ENCODE measurements around the gene EFTUD2.
"Not testable (repeated sequence)": the region's sequence is repeated elsewhere in the genome, so short reads cannot be mapped to it uniquely, and the experiment has no call there.

The EFTUD2 gene

GRCh38 chr17:44899074-44899782, at the start of gene EFTUD2:
TSS of gene EFTUD2 (minus strand) at chr17:44899445. CDS start at chr17:44894521, 4,924 bp downstream.
- DNase-seq (ENCODE audit: low read depth) = peak; percentile 90

DNA sequence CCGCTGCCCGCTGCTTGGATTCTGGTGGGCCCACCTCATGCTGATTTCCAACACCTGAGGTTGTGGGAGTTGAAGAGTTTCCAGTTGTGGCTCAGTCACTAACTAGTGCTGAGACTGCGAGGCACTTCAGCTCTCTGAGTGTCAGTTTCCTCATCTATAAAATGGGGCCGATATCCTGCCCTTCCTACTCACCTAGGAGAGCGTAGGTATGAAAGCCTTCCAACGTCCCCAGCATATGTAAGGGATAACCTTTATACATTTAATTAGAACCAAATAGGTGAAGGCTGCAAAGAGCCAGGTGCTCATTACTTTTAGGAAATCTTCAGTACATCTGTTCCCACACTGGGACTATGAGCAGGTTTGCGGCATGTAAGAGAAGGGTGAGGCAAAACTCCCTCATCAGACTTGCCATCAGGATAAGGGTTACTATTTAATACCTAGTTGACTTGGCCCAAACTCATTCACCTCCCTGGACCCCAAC, 49.1 kb upstream of the EFTUD2 start:
- no peak for DNase-seq (ENCODE audit: low read depth)

DNA sequence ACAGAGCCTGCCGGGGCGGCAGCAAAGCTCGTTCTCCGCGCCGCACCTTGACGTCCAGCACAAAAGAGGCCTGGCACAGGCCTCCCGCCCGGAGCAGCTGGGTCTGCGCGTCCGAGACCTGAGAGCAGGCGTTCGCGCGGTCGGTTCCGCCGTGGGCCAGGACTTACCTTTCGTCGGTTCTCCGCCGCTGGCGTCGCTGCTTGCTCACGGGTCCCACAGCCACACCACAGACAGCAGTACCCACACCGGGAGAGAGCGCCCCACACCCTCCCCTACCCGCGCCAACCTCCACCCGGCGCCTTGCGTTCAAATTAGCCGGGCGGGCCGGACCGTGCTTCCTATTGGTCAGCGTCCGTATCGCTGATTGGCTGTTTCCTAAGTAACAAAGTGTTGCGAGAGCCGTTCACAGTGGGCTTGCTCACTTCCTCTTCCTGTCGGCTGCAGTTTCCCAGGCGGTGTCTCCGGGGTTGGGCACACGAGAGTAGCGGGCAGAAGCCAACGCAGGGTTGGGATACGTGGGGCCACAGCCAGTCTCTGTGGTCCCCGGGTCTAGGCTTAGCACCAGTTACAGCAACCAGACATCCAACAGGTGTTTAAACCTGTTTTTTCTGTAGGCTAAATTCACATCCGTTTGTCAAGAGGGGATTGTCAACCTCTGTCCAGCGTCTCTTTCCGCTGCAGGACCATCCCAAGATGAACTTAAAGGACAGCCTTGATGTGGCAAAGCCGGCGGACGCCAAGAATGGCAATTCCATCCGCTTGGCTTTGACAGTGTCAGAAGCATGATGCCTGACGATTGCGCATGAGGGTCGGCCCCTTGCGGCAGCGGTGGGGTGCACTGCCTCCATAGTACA, 48.4 kb upstream of the EFTUD2 start, which contains the start of gene KIF18B:
Gene KIF18B, minus strand, starts transcription at position 313 of the 854 bp plus-strand sequence. CDS start 11,429 bp downstream, outside the sequence.
- DNase-seq (ENCODE audit: low read depth) = peak; percentile 89

DNA sequence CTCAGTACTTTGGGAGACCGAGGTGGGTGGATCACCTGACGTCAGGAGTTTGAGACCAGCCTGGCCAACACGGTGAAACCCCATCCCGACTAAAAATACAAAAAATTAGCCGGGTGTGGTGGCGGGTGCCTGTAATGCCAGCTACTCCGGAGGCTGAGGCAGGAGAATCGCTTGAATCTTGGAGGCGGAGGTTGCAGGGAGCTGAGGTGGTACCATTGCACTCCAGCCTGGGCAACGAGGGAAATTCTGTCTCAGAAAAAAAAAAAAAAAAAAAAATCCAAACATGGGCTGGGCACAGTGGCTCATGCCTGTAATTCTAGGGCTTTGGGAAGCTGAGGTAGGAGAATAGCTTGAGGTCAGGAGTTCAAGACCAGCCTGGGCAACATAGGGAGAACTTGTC, 46.4 kb upstream of the EFTUD2 start:
- not testable (repeated sequence) for DNase-seq (ENCODE audit: low read depth)

DNA sequence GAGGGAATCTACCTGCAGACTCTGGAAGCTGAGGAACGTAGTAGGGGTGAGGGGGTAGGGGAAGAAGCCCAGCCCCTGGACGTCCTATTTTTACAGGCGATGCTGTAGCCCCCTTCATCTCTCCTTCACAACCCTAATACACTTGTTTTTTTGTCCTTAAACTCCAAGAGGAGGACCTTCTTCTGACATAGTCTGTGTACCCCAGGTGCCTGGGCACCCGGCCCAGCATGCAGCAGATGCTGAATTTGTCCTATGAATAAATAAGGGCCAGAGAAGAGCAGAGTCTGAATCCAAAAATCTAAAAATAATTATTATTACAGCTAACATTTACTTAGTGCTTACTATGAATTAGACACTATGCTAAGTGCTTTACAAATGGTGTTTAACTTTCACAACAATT, 43.2 kb upstream of the EFTUD2 start:
- no peak for DNase-seq (ENCODE audit: low read depth)

DNA sequence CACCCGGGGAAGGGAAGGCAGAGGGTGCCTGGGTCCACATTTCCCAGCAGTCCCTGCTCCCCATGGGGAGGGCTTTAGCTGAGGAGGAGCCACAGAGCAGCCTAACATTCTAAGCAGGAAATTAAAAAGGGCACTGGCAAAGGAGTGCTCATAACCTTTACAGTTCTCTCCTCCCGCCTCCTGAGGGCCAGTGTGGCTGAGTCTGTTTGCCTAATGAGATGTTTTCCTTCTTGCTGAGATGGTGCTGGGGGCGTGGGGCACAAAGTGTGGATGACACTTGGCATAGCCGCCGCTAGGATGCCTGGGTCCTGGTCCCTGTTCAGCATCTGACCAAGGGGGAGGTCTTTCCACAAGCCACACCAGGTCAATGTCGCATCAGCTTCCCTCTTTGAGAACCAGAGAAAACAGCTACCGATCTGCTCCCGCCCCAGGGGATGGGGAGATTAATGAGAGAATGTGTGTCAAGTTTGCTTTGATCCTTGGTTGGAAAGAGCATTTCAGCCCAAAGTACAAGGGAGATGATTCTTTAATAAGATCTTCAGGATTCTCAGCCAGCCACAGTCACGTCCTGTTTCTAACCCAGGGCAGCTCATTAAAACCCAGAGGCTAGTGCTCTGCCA, 42.6 kb upstream of the EFTUD2 start:
- no peak for DNase-seq (ENCODE audit: low read depth)

DNA sequence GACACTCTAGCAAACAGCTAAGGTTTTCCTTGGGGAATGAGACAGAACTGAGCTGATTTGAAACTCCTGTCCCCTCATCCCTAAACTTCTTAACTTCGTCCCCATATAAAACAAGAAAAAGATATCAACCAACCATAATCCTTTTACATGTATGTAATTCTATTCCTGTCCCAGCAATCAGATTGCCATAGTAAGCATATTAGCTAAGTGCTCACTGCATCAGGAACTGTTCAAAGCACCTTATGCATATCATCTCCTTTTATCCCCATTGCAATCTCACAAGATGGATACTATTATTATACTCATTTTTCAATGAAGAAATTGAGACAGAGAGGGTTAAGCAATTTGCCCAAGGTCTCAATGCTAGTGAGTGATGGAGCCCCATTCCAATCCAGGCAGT, 41.5 kb upstream of the EFTUD2 start:
- no peak for DNase-seq (ENCODE audit: low read depth)

GRCh38 chr17:44940317-44940716, 41.1 kb upstream of the EFTUD2 start:
- DNase-seq (ENCODE audit: low read depth) = no peak

DNA sequence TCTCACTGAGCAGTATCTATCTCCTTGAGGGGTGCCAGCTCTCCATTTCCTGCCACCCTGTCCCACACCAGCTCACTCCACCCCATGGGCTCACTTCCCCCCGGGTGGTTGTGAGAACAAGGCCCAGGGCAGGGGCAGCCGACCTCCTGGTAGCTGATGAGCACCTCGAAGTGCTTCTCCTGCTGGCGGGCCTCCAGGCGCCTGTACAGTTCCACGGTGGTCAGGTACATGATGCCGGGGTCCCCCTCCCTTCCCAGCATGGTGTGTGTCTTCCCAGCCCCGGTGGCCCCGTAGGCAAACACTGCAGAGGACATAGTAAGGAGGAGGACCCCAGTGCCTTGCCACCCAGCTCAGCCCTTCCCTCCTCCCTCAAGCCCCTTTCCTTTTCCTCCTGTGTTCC, 35.9 kb upstream of the EFTUD2 start:
- no peak for DNase-seq (ENCODE audit: low read depth)

DNA sequence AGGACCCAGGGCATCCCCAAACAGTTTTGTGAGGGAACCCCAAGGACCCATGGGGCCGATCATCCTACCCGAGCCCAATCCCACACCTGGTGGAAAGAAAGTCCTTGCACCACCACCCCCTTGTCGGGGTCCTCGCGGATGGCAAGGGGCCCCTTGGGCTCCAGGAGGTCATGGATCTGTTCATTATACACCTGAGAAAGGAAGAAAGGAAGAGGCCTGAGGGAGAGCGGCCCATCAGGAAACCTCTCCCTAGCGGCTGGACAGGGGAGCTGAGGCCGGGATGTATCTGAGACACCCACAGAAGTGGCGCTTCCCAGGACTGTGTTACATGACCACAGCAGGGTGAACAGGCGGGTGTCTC, 35.5 kb upstream of the EFTUD2 start:
- DNase-seq (ENCODE audit: low read depth) = no peak

GRCh38 chr17:44933824-44934744, 34.8 kb upstream of the EFTUD2 start:
- DNase-seq (ENCODE audit: low read depth) = no peak

- DNase-seq (ENCODE audit: low read depth) = no peak
These were observed 33.5 kb upstream of the EFTUD2 start for GRCh38 chr17:44932787-44933097.

DNA sequence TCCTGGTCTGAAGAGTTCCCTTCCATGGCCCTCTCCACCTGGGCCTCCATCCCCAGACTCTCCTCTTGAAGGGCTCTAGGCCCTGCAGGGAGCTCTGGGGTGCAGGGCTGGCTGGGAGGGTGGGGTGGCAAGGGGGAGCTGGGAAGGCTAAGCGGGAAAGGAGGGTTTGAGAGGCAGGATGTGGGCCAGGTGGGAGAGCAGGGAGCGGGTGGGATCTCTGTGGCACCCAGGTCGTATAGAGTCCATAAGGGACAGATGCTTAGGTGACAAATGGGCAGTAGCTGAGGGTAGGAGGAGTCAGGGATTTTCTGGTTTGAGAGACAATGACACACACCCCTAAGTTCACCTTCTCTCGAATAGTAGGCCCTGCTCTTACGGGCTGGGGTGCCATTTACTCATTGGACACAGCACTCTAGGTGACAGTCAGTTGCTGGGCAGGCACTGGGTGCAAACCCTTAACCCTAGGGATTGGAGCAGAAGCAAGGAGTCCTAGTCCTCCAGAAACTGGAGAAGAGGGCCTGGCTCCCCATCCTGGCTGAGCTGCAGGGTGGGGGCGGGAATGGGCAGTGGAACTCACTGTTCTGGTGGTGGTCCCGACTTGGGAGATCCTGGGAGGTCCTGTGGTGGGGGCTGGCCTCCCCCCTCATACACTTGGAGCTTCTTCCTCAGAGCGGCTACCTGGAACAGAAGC, 33.0 kb upstream of the EFTUD2 start:
- no peak for DNase-seq (ENCODE audit: low read depth)

- no peak for DNase-seq (ENCODE audit: low read depth)
These were observed 32.1 kb upstream of the EFTUD2 start for GRCh38 chr17:44931376-44931775.

GRCh38 chr17:44930667-44931066, 31.4 kb upstream of the EFTUD2 start:
- no peak for DNase-seq (ENCODE audit: low read depth)

GRCh38 chr17:44928950-44929720, 29.9 kb upstream of the EFTUD2 start:
- DNase-seq (ENCODE audit: low read depth) = no peak

- no peak for DNase-seq (ENCODE audit: low read depth)
These were observed 28.9 kb upstream of the EFTUD2 start for GRCh38 chr17:44928136-44928535.

GRCh38 chr17:44927696-44928095, 28.5 kb upstream of the EFTUD2 start:
- no peak for DNase-seq (ENCODE audit: low read depth)

DNA sequence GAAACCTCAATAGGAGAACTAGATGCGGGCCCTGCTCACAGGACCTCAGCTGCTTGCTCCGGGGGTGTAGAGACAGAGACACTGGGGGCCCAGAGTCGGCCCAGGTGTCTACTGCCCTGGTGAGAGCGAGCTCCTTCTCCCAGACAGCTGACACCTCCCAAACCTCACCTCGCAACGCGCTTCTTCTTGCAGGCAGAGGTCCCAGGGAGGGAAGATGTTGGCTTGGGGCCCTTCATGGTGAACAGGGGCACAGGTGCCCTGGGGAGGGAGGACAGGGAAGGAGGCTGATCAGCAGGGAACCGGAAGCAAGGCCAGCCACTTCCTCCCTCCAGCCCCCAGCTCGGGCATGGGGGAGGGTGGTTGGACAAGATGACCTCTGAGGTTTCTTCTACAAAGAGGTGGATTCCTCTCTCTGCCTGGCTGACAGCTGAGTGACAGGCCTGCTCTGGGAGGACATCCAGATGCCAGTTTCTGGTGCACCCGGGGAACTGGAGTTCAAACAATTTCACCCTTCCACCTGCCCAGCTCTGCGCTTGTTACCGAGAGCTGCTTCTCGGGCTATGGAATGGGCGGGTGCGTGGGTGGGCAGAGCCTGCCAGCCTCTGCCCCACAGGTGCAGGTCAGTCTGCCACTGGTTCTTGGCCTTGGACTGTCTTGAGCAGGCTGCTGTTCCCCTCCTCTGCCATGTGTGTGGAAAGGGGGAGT, 27.7 kb upstream of the EFTUD2 start:
- DNase-seq (ENCODE audit: low read depth) = no peak

Measured in activated T-cell treated with anti-CD3 and anti-CD28 coated beads for 48 hours (primary cell).